ENCODE measurements around the gene SLBP.
A peak's percentile ranks its signal among the peaks of the same experiment; 100 is the strongest.

The SLBP gene

GRCh38 chr4:1728061-1728980 is 16.2 kb upstream of the SLBP start:
- no peak for DNase-seq (ENCODE audit: low read depth)
- TF ChIP-seq, protein P1, sequence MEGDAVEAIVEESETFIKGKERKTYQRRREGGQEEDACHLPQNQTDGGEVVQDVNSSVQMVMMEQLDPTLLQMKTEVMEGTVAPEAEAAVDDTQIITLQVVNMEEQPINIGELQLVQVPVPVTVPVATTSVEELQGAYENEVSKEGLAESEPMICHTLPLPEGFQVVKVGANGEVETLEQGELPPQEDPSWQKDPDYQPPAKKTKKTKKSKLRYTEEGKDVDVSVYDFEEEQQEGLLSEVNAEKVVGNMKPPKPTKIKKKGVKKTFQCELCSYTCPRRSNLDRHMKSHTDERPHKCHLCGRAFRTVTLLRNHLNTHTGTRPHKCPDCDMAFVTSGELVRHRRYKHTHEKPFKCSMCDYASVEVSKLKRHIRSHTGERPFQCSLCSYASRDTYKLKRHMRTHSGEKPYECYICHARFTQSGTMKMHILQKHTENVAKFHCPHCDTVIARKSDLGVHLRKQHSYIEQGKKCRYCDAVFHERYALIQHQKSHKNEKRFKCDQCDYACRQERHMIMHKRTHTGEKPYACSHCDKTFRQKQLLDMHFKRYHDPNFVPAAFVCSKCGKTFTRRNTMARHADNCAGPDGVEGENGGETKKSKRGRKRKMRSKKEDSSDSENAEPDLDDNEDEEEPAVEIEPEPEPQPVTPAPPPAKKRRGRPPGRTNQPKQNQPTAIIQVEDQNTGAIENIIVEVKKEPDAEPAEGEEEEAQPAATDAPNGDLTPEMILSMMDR (IDR thresholded peaks at IDR 0.05; ENCODE audit: insufficient read depth, low read depth, low read length, missing control alignments), result no peak
- H3K4me3 ChIP-seq (ENCODE audit: low read depth, low read length), result no peak overlapping the region

- no peak for DNase-seq (ENCODE audit: low read depth)
- TF ChIP-seq, protein P1 (IDR thresholded peaks at IDR 0.05; ENCODE audit: insufficient read depth, low read depth, low read length, missing control alignments), result no peak
- H3K4me3 ChIP-seq (ENCODE audit: low read depth, low read length), result no peak overlapping the region
Observed at GRCh38 chr4:1727117-1728031, 15.3 kb upstream of the SLBP start.

- peak; percentile 89 for DNase-seq (ENCODE audit: low read depth)
- no peak overlapping the region for H3K4me3 ChIP-seq (ENCODE audit: low read depth, low read length)
- TF ChIP-seq, protein P1 (IDR thresholded peaks at IDR 0.05; ENCODE audit: insufficient read depth, low read depth, low read length, missing control alignments), result peak; percentile 95
Observed at GRCh38 chr4:1726146-1726934, 14.2 kb upstream of the SLBP start.

DNA sequence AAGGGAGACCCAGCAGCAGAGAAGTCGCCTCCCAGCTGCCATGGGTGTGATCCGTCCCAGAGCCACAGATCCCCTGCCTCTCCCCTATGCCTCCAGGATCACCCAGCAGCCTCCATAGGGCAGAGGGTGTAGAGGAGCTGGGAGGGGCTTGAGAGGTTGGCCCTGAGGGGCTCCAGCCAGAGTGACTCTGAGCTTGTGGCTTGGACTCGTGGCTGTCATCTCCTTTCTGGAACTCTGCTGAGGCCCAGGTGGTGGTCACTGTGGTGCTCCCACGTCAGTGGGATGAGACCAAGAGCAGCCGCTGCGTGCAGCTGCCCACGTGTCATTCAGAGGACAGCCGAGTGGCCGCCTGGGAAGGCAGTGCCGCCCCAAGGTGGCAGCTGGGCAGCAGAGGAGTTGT is 13.4 kb upstream of the SLBP start:
- H3K4me3 ChIP-seq (ENCODE audit: low read depth, low read length), result no peak overlapping the region
- no peak for DNase-seq (ENCODE audit: low read depth)
- TF ChIP-seq, protein P1 (IDR thresholded peaks at IDR 0.05; ENCODE audit: insufficient read depth, low read depth, low read length, missing control alignments), result no peak

DNA sequence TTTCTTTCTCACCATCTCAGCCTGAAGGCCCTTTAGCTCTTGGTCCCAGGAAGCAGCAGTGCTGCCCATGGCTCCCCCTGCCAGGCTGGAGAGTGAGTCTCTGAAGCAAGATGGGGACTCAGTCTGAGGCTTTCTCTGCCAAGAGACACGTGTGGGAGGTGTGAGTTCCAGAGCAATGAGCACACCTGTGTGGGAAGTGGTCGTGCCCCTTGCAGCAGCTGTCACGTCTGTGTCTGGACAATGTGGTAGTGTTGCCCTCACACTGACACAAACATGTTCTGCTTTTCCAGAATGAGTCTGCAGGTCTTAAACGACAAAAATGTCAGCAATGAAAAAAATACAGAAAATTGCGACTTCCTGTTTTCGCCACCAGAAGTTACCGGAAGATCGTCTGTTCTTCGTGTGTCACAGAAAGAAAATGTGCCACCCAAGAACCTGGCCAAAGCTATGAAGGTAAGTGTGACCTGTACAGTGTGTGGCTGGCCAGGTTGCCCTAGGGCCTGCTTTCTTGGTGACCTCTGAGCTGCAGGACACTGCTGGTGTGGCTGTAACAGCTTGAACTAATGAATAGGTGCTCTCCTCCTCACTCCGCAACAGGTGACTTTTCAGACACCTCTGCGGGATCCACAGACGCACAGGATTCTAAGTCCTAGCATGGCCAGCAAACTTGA is 11.1 kb upstream of the SLBP start:
- H3K4me3 ChIP-seq (ENCODE audit: low read depth, low read length), result peak overlapping the region; percentile 80
- peak; percentile 65 for DNase-seq (ENCODE audit: low read depth)
- TF ChIP-seq, protein P1 (IDR thresholded peaks at IDR 0.05; ENCODE audit: insufficient read depth, low read depth, low read length, missing control alignments), result no peak

Measured in GM12865 (cell line).